Left renal cortex interstitium (tissue), 4 donors: ENCODE results near the gene CRHBP. TPM values are rescaled to one million over a fixed set of nuclear protein-coding genes. Genes with fewer than 3 reads are reported as not detected.
"Not testable (repeated sequence)": the region's sequence is repeated elsewhere in the genome, so short reads cannot be mapped to it uniquely, and the experiment has no call there.

Experiments used
- DNase-seq, 4 donors: peaks; one replicate each; pipeline ENCODE4 v3.0.0-alpha.2; 2013; ENCODE audit warnings: low read depth in 4 of 4, low spot score in 2 of 4, missing footprints in 1 of 4
- polyA plus RNA-seq, 4 donors: library from polyadenylated mRNA; unstranded; fragments of 120-200 nt; gene quantifications; one replicate each; pipeline ENCODE4 v1.2.1, GENCODE V29; 2013; ENCODE audit not compliant: insufficient read length in 4 of 4

Gene CRHBP
- polyA plus RNA-seq, result 10 to 100 TPM; 19.2 to 32.8 (median 24.3) TPM

- DNase-seq, result no peak
Observed at GRCh38 chr5:76952795-76953536, at the start of gene CRHBP. Gene CRHBP, plus strand, starts transcription at chr5:76953045. Its CDS starts 90 bp downstream, at chr5:76953135.

GRCh38 chr5:76908166-76908565 is 44.7 kb upstream of the CRHBP start:
- DNase-seq, result no peak

- not testable (repeated sequence) for DNase-seq
Observed at GRCh38 chr5:76910344-76910933, 42.4 kb upstream of the CRHBP start.

- not testable (repeated sequence) for DNase-seq
Observed at GRCh38 chr5:76914671-76915070, 38.2 kb upstream of the CRHBP start.

- no peak for DNase-seq
Observed at GRCh38 chr5:76918539-76918938, 34.3 kb upstream of the CRHBP start.

- DNase-seq, result no peak
Observed at GRCh38 chr5:76920491-76920890, 32.4 kb upstream of the CRHBP start.

- no peak for DNase-seq
Observed at GRCh38 chr5:76926329-76927105, 26.3 kb upstream of the CRHBP start.

- no peak for DNase-seq
Observed at GRCh38 chr5:76927961-76928360, 24.9 kb upstream of the CRHBP start.

- DNase-seq, result no peak
Observed at GRCh38 chr5:76930083-76930482, 22.8 kb upstream of the CRHBP start.

- DNase-seq, result no peak
Observed at GRCh38 chr5:76938177-76938576, 14.7 kb upstream of the CRHBP start.

GRCh38 chr5:76941000-76941399 is 11.8 kb upstream of the CRHBP start:
- no peak for DNase-seq

- DNase-seq, result no peak
Observed at GRCh38 chr5:76941442-76941841, 11.4 kb upstream of the CRHBP start.

- no peak for DNase-seq
Observed at GRCh38 chr5:76942581-76942980, 10.3 kb upstream of the CRHBP start.

- DNase-seq, result no peak
Observed at GRCh38 chr5:76943006-76943405, 9.8 kb upstream of the CRHBP start.

GRCh38 chr5:76944638-76945037 is 8.2 kb upstream of the CRHBP start:
- no peak for DNase-seq

- not testable (repeated sequence) for DNase-seq
Observed at GRCh38 chr5:76945238-76945637, 7.6 kb upstream of the CRHBP start.

- no peak for DNase-seq
Observed at GRCh38 chr5:76946090-76946489, 6.8 kb upstream of the CRHBP start.

GRCh38 chr5:76947082-76947503 is 5.8 kb upstream of the CRHBP start:
- DNase-seq, result no peak

- no peak for DNase-seq
Observed at GRCh38 chr5:76953551-76954382, 922 bp downstream of the CRHBP start.

GRCh38 chr5:76954383-76954763 is 1.5 kb downstream of the CRHBP start:
- DNase-seq, result no peak

GRCh38 chr5:76956033-76956432 is 3.2 kb downstream of the CRHBP start:
- DNase-seq, result no peak
